Measurements from ENCODE around the gene HOXB13. TPM values are rescaled to one million over a fixed set of nuclear protein-coding genes. Genes with fewer than 3 reads are reported as not detected.

Gene HOXB13
- total RNA-seq, 4 donors from 2014 or later, result 0.27 TPM; not detected in 3

- 13 to 14% methylated on average over 40 to 42 of the region's 42 CpGs for WGBS, 2 donors
- intact Hi-C loops (cut with DNase I), result loop anchor here (10.0 kb wide), 1 partner anchor 161 kb away; no protein-coding TSS in a partner anchor
- H3K4me1 ChIP-seq, result peaks cover 7 to 34% of the 10 kb centered on the region in 2 donors
- H3K9me3 ChIP-seq, result no peaks in the 10 kb centered on the region
- H3K36me3 ChIP-seq, result no peaks in the 10 kb centered on the region
- no peak for DNase-seq
- peaks cover 86% of the 10 kb centered on the region for H3K27me3 ChIP-seq
- H3K27ac ChIP-seq, result no peak overlapping the region
- H3K4me3 ChIP-seq (replicated peaks in 1 of 3), result no peak overlapping the region
- TF ChIP-seq POLR2A (IDR thresholded peaks at IDR 0.05), result no peak
- no peak for TF ChIP-seq CTCF (IDR thresholded peaks at IDR 0.05)
Measured at GRCh38 chr17:48723423-48724250, 4.9 kb downstream of the HOXB13 start.

- no peak within 1 kb of the TSS for H3K27ac ChIP-seq
- no peak for TF ChIP-seq CTCF (IDR thresholded peaks at IDR 0.05)
- TF ChIP-seq POLR2A (IDR thresholded peaks at IDR 0.05), result no peak
- H3K27me3 ChIP-seq, result peaks cover 87% of the 10 kb centered on the region
- WGBS, 2 donors, result 5 to 6% methylated on average over 21 of the region's 21 CpGs
- intact Hi-C loops (cut with DNase I), result loop anchor here (10.0 kb wide), 1 partner anchor 162 kb away; no protein-coding TSS in a partner anchor
- peaks cover 7 to 32% of the 10 kb centered on the region in 2 donors for H3K4me1 ChIP-seq
- no peak for DNase-seq
- H3K36me3 ChIP-seq, result no peaks in the 10 kb centered on the region
- no peaks in the 10 kb centered on the region for H3K9me3 ChIP-seq
- H3K4me3 ChIP-seq (replicated peaks in 1 of 3), result no peak within 1 kb of the TSS
Measured at GRCh38 chr17:48722915-48723422, 5.6 kb downstream of the HOXB13 start, which contains the start of gene PRAC2. PRAC2 (plus strand) TSS chr17:48723185; CDS start chr17:48724411, 1,226 bp downstream.

- peaks cover 90% of the 10 kb centered on the region for H3K27me3 ChIP-seq
- DNase-seq, result no peak
- H3K36me3 ChIP-seq, result no peaks in the 10 kb centered on the region
- peaks cover 7 to 32% of the 10 kb centered on the region in 2 donors for H3K4me1 ChIP-seq
- no peak for TF ChIP-seq CTCF (IDR thresholded peaks at IDR 0.05)
- TF ChIP-seq POLR2A (IDR thresholded peaks at IDR 0.05), result no peak
- no peak within 1 kb of the TSS for H3K4me3 ChIP-seq (replicated peaks in 1 of 3)
- 7 to 15% methylated on average over 18 to 20 of the region's 21 CpGs for WGBS, 2 donors
- intact Hi-C loops (cut with DNase I), result loop anchor here (10.0 kb wide), 1 partner anchor 162 kb away; no protein-coding TSS in a partner anchor
- no peak within 1 kb of the TSS for H3K27ac ChIP-seq
- no peaks in the 10 kb centered on the region for H3K9me3 ChIP-seq
Measured at GRCh38 chr17:48722201-48722907, 6.2 kb downstream of the HOXB13 start, which contains the start of gene PRAC1. PRAC1 (minus strand) TSS chr17:48722518; CDS start chr17:48722392, 126 bp downstream.

- Histone ChIP-seq H3K36me3 (no peaks in the 10 kb centered on the region), H3K27ac (no peak overlapping the region), H3K4me1 (peaks cover 7 to 32% of the 10 kb centered on the region in 2 donors), H3K27me3 (peaks cover 85% of the 10 kb centered on the region), H3K4me3 (replicated peaks in 1 of 3) (no peak overlapping the region), H3K9me3 (no peaks in the 10 kb centered on the region)
- intact Hi-C loops (cut with DNase I), result loop anchor here (10.0 kb wide), 1 partner anchor 164 kb away; no protein-coding TSS in a partner anchor
- WGBS, 2 donors, result 53 to 86% methylated on average over 1 of the region's 1 CpG
- DNase-seq, result no peak
- TF ChIP-seq POLR2A (IDR thresholded peaks at IDR 0.05) (no peak), CTCF (IDR thresholded peaks at IDR 0.05) (no peak)
Measured at GRCh38 chr17:48721009-48721402, 7.5 kb downstream of the HOXB13 start.

Measured in thyroid gland (tissue), 4 donors.